B cell (primary cell): Measurements from ENCODE around the gene MAG.

Experiments used
- EZH2 ChIP-seq: IDR thresholded peaks from 2 replicates; pipeline ENCODE4 v1.6.1; 2012; ENCODE audit warnings: borderline replicate concordance, low read depth, mild to moderate bottlenecking, moderate library complexity, low read length; ENCODE audit not compliant: insufficient read depth, poor library complexity, severe bottlenecking
- TF ChIP-seq, protein P1 (sequence below): fragments of 200-600 bp; IDR thresholded peaks from one replicate; pipeline ENCODE4 v1.8.0; 2022; ENCODE audit warnings: antibody characterized with exemption, mild to moderate bottlenecking

DNA sequence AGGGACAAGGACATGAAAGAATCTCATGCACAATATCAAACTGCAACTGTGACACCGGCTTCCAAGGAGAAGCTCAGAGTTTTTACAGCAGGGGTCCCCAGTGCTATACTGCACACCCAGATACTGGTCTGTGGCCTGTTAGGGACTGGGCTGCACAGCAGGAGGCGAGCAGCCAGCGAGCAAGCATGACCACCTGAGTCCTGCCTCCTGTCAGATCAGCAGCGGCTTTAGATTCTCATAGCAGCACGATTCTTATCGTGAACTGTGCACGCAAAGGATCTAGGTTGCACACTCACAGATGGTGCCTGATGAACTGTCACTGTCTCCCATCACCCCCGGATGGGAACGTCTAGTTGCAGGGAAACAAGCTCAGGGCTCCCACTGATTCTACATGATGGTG lies 23.9 kb downstream of the MAG start:
- TF ChIP-seq, protein P1, sequence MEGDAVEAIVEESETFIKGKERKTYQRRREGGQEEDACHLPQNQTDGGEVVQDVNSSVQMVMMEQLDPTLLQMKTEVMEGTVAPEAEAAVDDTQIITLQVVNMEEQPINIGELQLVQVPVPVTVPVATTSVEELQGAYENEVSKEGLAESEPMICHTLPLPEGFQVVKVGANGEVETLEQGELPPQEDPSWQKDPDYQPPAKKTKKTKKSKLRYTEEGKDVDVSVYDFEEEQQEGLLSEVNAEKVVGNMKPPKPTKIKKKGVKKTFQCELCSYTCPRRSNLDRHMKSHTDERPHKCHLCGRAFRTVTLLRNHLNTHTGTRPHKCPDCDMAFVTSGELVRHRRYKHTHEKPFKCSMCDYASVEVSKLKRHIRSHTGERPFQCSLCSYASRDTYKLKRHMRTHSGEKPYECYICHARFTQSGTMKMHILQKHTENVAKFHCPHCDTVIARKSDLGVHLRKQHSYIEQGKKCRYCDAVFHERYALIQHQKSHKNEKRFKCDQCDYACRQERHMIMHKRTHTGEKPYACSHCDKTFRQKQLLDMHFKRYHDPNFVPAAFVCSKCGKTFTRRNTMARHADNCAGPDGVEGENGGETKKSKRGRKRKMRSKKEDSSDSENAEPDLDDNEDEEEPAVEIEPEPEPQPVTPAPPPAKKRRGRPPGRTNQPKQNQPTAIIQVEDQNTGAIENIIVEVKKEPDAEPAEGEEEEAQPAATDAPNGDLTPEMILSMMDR: no peak
- TF ChIP-seq EZH2: no peak
